H1 (cell line): ENCODE results near the gene FAM83F. TPM values are rescaled to one million over a fixed set of nuclear protein-coding genes. Genes with fewer than 3 reads are reported as not detected.

Experiments used
- CTCF ChIA-PET: fragments of 300-600 bp; sonication (Branson Sonifier 250); formaldehyde crosslinking; loops from one replicate; lab custom pipeline; 2021; ENCODE audit not compliant: partially characterized antibody; lab: Charles Lee
- POLR2A ChIA-PET: fragments of 300-600 bp; sonication (Branson Sonifier 250); formaldehyde crosslinking; loops from one replicate; lab custom pipeline; 2021; ENCODE audit warnings: inconsistent platforms; ENCODE audit not compliant: partially characterized antibody; lab: Charles Lee
- DNase-seq, 2 experiments: peaks; one replicate each; pipeline versions ENCODE4 v3.0.0 to v3.0.0-alpha.2; 2010 to 2022; ENCODE audit warnings: low spot score in 2 of 2, low read depth in 1 of 2, mixed read lengths in 1 of 2
- FAIRE-seq: peaks from 2 replicates; lab custom pipeline; 2011; peaks lifted over from hg19 to GRCh38; lab: Jason Lieb, UNC
- H2AFZ ChIP-seq: 2 replicates; pipeline ENCODE4 v1.8.1; 2012; ENCODE audit warnings: low read length, inconsistent platforms
- H2AK5ac ChIP-seq: 2 replicates; pipeline ENCODE4 v1.6.1; 2013; ENCODE audit warnings: low read depth, low read length
- H2BK120ac ChIP-seq: replicated peaks from 2 replicates; pipeline ENCODE3; 2013; ENCODE audit warnings: low read depth, low read length, inconsistent platforms
- H2BK12ac ChIP-seq: 2 replicates; pipeline ENCODE4 v1.6.1; 2013; ENCODE audit warnings: low read depth, low read length
- H2BK15ac ChIP-seq: 2 replicates; pipeline ENCODE4 v1.6.1; 2013; ENCODE audit warnings: low read length
- H2BK20ac ChIP-seq: 2 replicates; pipeline ENCODE4 v1.6.1; 2013; ENCODE audit warnings: low read length
- H2BK5ac ChIP-seq: 2 replicates; pipeline ENCODE4 v1.6.1; 2013; ENCODE audit warnings: low read depth, low read length
- H3K14ac ChIP-seq: 2 replicates; pipeline ENCODE4 v1.6.1; 2013; ENCODE audit warnings: inconsistent platforms; ENCODE audit not compliant: insufficient read length
- H3K18ac ChIP-seq: 2 replicates; pipeline ENCODE4 v1.6.1; 2013; ENCODE audit warnings: low read length; ENCODE audit errors: extremely low read depth
- H3K23ac ChIP-seq: 2 replicates; pipeline ENCODE4 v1.6.1; 2013; ENCODE audit warnings: inconsistent platforms; ENCODE audit not compliant: insufficient read length
- H3K23me2 ChIP-seq: 2 replicates; pipeline ENCODE4 v1.6.1; 2013; ENCODE audit warnings: low read depth, low read length
- H3K27ac ChIP-seq: 2 replicates; pipeline ENCODE4 v1.6.1; 2011; ENCODE audit warnings: low read depth, low read length, inconsistent platforms
- H3K27me3 ChIP-seq, 4 experiments: replicated peaks in 1 of 4; 1 replicate in 1 of 4; 2 replicates in 3 of 4; pipeline versions ENCODE4 v1.6.1 to v1.8.1; 2011 to 2013; ENCODE audit warnings: low read length in 3 of 4, mild to moderate bottlenecking in 3 of 4, inconsistent platforms in 2 of 4, mixed read lengths in 2 of 4, moderate library complexity in 1 of 4; ENCODE audit not compliant: control insufficient read depth in 3 of 4, insufficient read depth in 3 of 4; ENCODE audit errors: extremely low read depth in 1 of 4
- H3K36me3 ChIP-seq, 4 experiments: 2 replicates each; pipeline versions ENCODE4 v1.6.1 to v1.8.1; 2011 to 2013; ENCODE audit warnings: mild to moderate bottlenecking in 4 of 4, low read length in 3 of 4, moderate library complexity in 2 of 4, control low read depth in 1 of 4, inconsistent platforms in 1 of 4; ENCODE audit not compliant: insufficient read depth in 4 of 4, control insufficient read depth in 2 of 4
- H3K4ac ChIP-seq: replicated peaks from 2 replicates; pipeline ENCODE3; 2013; ENCODE audit warnings: low read length, low read depth, mixed read lengths, inconsistent platforms; ENCODE audit not compliant: insufficient read length
- H3K4me1 ChIP-seq, 4 experiments: replicated peaks in 1 of 4; 1 replicate in 1 of 4; 2 replicates in 3 of 4; pipeline versions ENCODE4 v1.6.1 to v1.8.1; 2011 to 2013; ENCODE audit warnings: low read length in 3 of 4, inconsistent platforms in 2 of 4, mixed read lengths in 1 of 4; ENCODE audit not compliant: insufficient read depth in 4 of 4, control insufficient read depth in 3 of 4
- H3K4me2 ChIP-seq, 2 experiments: 2 replicates each; pipeline versions ENCODE4 v1.6.1 to v1.8.1; 2011 to 2013; ENCODE audit warnings: low read depth in 2 of 2, low read length in 2 of 2, control low read depth in 1 of 2, inconsistent platforms in 1 of 2, mild to moderate bottlenecking in 1 of 2; ENCODE audit not compliant: insufficient read depth in 1 of 2
- H3K4me3 ChIP-seq, 4 experiments: fragments of 200-600, 300-600 bp in 1 of 4; sonication (generic), shearing (Covaris generic), sonication (Bioruptor Twin) in 1 of 4; 2 replicates each; pipeline versions ENCODE4 v1.5.1 to v1.8.1; 2011 to 2016; ENCODE audit warnings: low read length in 4 of 4, low read depth in 3 of 4, control low read depth in 2 of 4, inconsistent platforms in 2 of 4, mild to moderate bottlenecking in 2 of 4, mixed read lengths in 1 of 4, moderate library complexity in 1 of 4; ENCODE audit not compliant: insufficient read depth in 2 of 4; ENCODE audit errors: extremely low read depth in 1 of 4
- H3K56ac ChIP-seq: replicated peaks from 2 replicates; pipeline ENCODE3; 2013; ENCODE audit warnings: low read depth, mild to moderate bottlenecking, mixed read lengths, low read length, inconsistent platforms; ENCODE audit not compliant: insufficient read length
- H3K79me1 ChIP-seq: 2 replicates; pipeline ENCODE4 v1.6.1; 2013; ENCODE audit warnings: low read depth, low read length, control low read depth
- H3K79me2 ChIP-seq, 2 experiments: 2 replicates each; pipeline versions ENCODE4 v1.6.1 to v1.8.1; 2012 to 2013; ENCODE audit warnings: low read length in 2 of 2, mild to moderate bottlenecking in 2 of 2, inconsistent platforms in 1 of 2; ENCODE audit not compliant: insufficient read depth in 2 of 2, control insufficient read depth in 1 of 2
- H3K9ac ChIP-seq, 4 experiments: replicated peaks in 1 of 4; 1 replicate in 1 of 4; 2 replicates in 3 of 4; pipeline versions ENCODE4 v1.6.1 to v1.8.1; 2011 to 2013; ENCODE audit warnings: low read depth in 3 of 4, low read length in 3 of 4, control low read depth in 2 of 4, mild to moderate bottlenecking in 2 of 4, moderate library complexity in 2 of 4, inconsistent platforms in 1 of 4; ENCODE audit errors: extremely low read depth in 1 of 4
- H3K9me3 ChIP-seq, 2 experiments: 2 replicates each; pipeline versions ENCODE4 v1.6.1 to v1.8.1; 2012 to 2013; ENCODE audit warnings: mild to moderate bottlenecking in 2 of 2, moderate library complexity in 2 of 2, control low read depth in 1 of 2, inconsistent platforms in 1 of 2, low read depth in 1 of 2, low read length in 1 of 2, mixed read lengths in 1 of 2; ENCODE audit not compliant: insufficient read depth in 2 of 2
- H4K20me1 ChIP-seq, 2 experiments: replicated peaks in 1 of 2; 2 replicates each; pipeline versions ENCODE3 to v1.8.1; 2011 to 2013; ENCODE audit warnings: inconsistent platforms in 2 of 2, low read length in 2 of 2, mild to moderate bottlenecking in 1 of 2; ENCODE audit not compliant: insufficient read depth in 2 of 2, control insufficient read depth in 1 of 2
- H4K5ac ChIP-seq: 2 replicates; pipeline ENCODE4 v1.6.1; 2013; ENCODE audit warnings: low read length, low read depth, mixed read lengths, inconsistent platforms; ENCODE audit not compliant: insufficient read length
- H4K8ac ChIP-seq: 2 replicates; pipeline ENCODE4 v1.8.0; 2013; ENCODE audit warnings: mild to moderate bottlenecking, moderate library complexity, low read length, inconsistent platforms; ENCODE audit not compliant: insufficient read depth; ENCODE audit errors: extremely low read depth
- H4K91ac ChIP-seq: replicated peaks from 2 replicates; pipeline ENCODE3; 2013; ENCODE audit warnings: low read length, mixed read lengths, inconsistent platforms; ENCODE audit not compliant: insufficient read length
- ATF3 ChIP-seq: IDR thresholded peaks from 2 replicates; pipeline ENCODE4 v1.6.1; 2011; ENCODE audit warnings: low read depth, mild to moderate bottlenecking, low read length; ENCODE audit not compliant: insufficient read depth
- BACH1 ChIP-seq: IDR thresholded peaks from 2 replicates; pipeline ENCODE4 v1.6.1; 2012; ENCODE audit warnings: low read length, improper control_type of control experiment
- CBX5 ChIP-seq: fragments of 300-800, 300-1000 bp; sonication (generic); IDR thresholded peaks from 2 replicates; pipeline ENCODE4 v1.7.1; 2016; ENCODE audit warnings: antibody characterized with exemption, low read length, low read depth
- CEBPB ChIP-seq: IDR thresholded peaks from 2 replicates; pipeline ENCODE4 v1.6.1; 2012; ENCODE audit warnings: low read depth, low read length
- CHD2 ChIP-seq: IDR thresholded peaks from 2 replicates; pipeline ENCODE4 v1.6.1; 2012; ENCODE audit warnings: low read length, improper control_type of control experiment
- FOSL1 ChIP-seq: IDR thresholded peaks from 2 replicates; pipeline ENCODE4 v1.6.1; 2011; ENCODE audit warnings: mild to moderate bottlenecking, low read depth, low read length, moderate library complexity; ENCODE audit not compliant: insufficient read depth
- GTF2F1 ChIP-seq: IDR thresholded peaks from 2 replicates; pipeline ENCODE4 v1.6.1; 2012; ENCODE audit warnings: low read depth, low read length, improper control_type of control experiment, borderline replicate concordance
- HDAC6 ChIP-seq: IDR thresholded peaks from one replicate; pipeline ENCODE4 v1.7.1; 2012; ENCODE audit warnings: low read depth, mild to moderate bottlenecking, inconsistent platforms, low read length, moderate library complexity
- JUND ChIP-seq: IDR thresholded peaks from 2 replicates; pipeline ENCODE4 v1.6.1; 2011; ENCODE audit warnings: mild to moderate bottlenecking, improper control_type of control experiment, low read length
- KDM1A ChIP-seq: fragments of 200-600, 300-600 bp; sonication (generic); IDR thresholded peaks from 2 replicates; pipeline ENCODE4 v1.7.1; 2016; ENCODE audit warnings: mild to moderate bottlenecking, low read length, borderline replicate concordance
- POLR2A ChIP-seq, 2 experiments: IDR thresholded peaks; 1 replicate in 1 of 2; 2 replicates in 1 of 2; pipeline ENCODE4 v1.6.1; 2011; ENCODE audit warnings: low read depth in 2 of 2, low read length in 2 of 2, mild to moderate bottlenecking in 2 of 2; ENCODE audit errors: control extremely low read depth in 1 of 2
- RBBP5 ChIP-seq: IDR thresholded peaks from 2 replicates; pipeline ENCODE4 v1.7.1; 2012; ENCODE audit warnings: low read depth, mild to moderate bottlenecking, inconsistent platforms, low read length, moderate library complexity, borderline replicate concordance
- SP2 ChIP-seq: IDR thresholded peaks from 2 replicates; pipeline ENCODE4 v1.6.1; 2012; ENCODE audit warnings: mild to moderate bottlenecking, low read length, inconsistent platforms
- SP4 ChIP-seq: IDR thresholded peaks from 2 replicates; pipeline ENCODE4 v1.6.1; 2012; ENCODE audit warnings: low read length, inconsistent platforms
- SRF ChIP-seq: IDR thresholded peaks from 2 replicates; pipeline ENCODE4 v1.6.1; 2011; ENCODE audit warnings: mild to moderate bottlenecking, low read depth, low read length, moderate library complexity
- YY1 ChIP-seq: IDR thresholded peaks from 2 replicates; pipeline ENCODE4 v1.6.1; 2011; ENCODE audit warnings: low read depth, mild to moderate bottlenecking, low read length
- WGBS, 2 experiments: shearing (Covaris generic) in 1 of 2; methylation state at CpG; one replicate each; pipeline versions ENCODE4 v1.1.6 to v1.1.7; 2013 to 2015; ENCODE audit warnings: low lambda C conversion rate in 2 of 2, mixed read lengths in 2 of 2, inconsistent platforms in 1 of 2, low coverage in 1 of 2, missing lambda C conversion rate in 1 of 2; ENCODE audit not compliant: insufficient replicate concordance in 2 of 2, insufficient coverage in 1 of 2, insufficient read length in 1 of 2; ENCODE audit errors: extremely low coverage in 1 of 2, missing lambda C conversion rate in 1 of 2; 5-methylcytosine and 5-hydroxymethylcytosine counted together
- polyA plus RNA-seq, 7 experiments: library from polyadenylated mRNA; depleted of rRNA in 3 of 7; stranded (reverse) in 5 of 7; unstranded in 2 of 7; fragments of >200 nt in 5 of 7; fragments of 200-250 nt in 2 of 7; gene quantifications; 1 replicate in 5 of 7; 2 replicates in 1 of 7; 4 replicates in 1 of 7; pipeline versions ENCODE4 v1.2.1 to v1.2.3, GENCODE V29; 2011 to 2013; ENCODE audit warnings: missing spikeins in 2 of 7, mixed read lengths in 2 of 7
- total RNA-seq: library from RNA; stranded (reverse); fragmentation: NEBNext Ultra II Directional; extraction: Animal tissue kit (Norgen Biotek cat#: 25700); gene quantifications from 2 replicates; pipeline ENCODE4 v1.2.1, GENCODE V29; 2021

Gene FAM83F
- total and polyA plus RNA-seq, 2 of the 8 experiments (the other 6 are each of a cell fraction or from before 2014, with no cell fraction given), result 8.6 to 18.9 TPM

GRCh38 chr22:40050258-40050657, 55.5 kb downstream of the FAM83F start:
- H2BK20ac ChIP-seq, result no peak overlapping the region
- H3K18ac ChIP-seq, result no peak overlapping the region
- H2AK5ac ChIP-seq, result no peak overlapping the region
- H3K56ac ChIP-seq, result no peak overlapping the region
- no peaks in the 10 kb centered on the region for H3K27me3 ChIP-seq
- H3K4me1 ChIP-seq, result peaks cover under 1 to 8% (median 5%) of the 10 kb centered on the region in 4 experiments; a peak in 5 of 7 replicates
- H3K79me2 ChIP-seq, result peaks cover 7 to 64% of the 10 kb centered on the region in 2 experiments; a peak in 3 of 4 replicates
- peaks cover 3 to 15% of the 10 kb centered on the region in 2 experiments for H4K20me1 ChIP-seq
- H4K5ac ChIP-seq, result no peak overlapping the region
- no peaks in the 10 kb centered on the region for H3K36me3 ChIP-seq
- no peak overlapping the region for H2BK120ac ChIP-seq
- DNase-seq (no peak), FAIRE-seq (no peak)
- peaks cover 2% of the 10 kb centered on the region; the same call in 1 of the 2 replicates for H3K79me1 ChIP-seq
- H3K27ac ChIP-seq, result no peak overlapping the region
- no peak overlapping the region for H2BK12ac ChIP-seq
- no peak overlapping the region for H2AFZ ChIP-seq
- no peak overlapping the region for H3K23ac ChIP-seq
- H2BK15ac ChIP-seq, result no peak overlapping the region
- H3K9ac ChIP-seq, result no peak overlapping the region; a peak in 1 of 7 replicates
- H3K4ac ChIP-seq, result no peak overlapping the region
- H3K4me3 ChIP-seq, result no peak overlapping the region
- POLR2A ChIA-PET, result interaction anchor here (1.6 kb wide), 1 partner anchor 127 kb away, joined by 4 read pairs; the partner anchor contains the start of gene TNRC6B
- H3K9me3 ChIP-seq, result no peaks in the 10 kb centered on the region
- CTCF ChIA-PET, result interaction anchor here (0.5 kb wide), 1 partner anchor 10 kb away, joined by 3 read pairs; no protein-coding TSS in a partner anchor
- H3K4me2 ChIP-seq, result no peak overlapping the region
- H4K8ac ChIP-seq, result no peak overlapping the region
- H3K23me2 ChIP-seq, result peaks cover 5% of the 10 kb centered on the region
- no peak overlapping the region for H3K14ac ChIP-seq
- H2BK5ac ChIP-seq, result no peak overlapping the region
- H4K91ac ChIP-seq, result no peak overlapping the region
- WGBS, 2 experiments, result 86% methylated on average over 3 of the region's 3 CpGs; no CpG with 5 or more reads in 1 of the 2 experiments
- no peak for TF ChIP-seq GTF2F1
- TF ChIP-seq CBX5, result no peak
- TF ChIP-seq BACH1, result no peak
- TF ChIP-seq YY1, result no peak
- TF ChIP-seq CEBPB, result no peak
- no peak for TF ChIP-seq JUND
- TF ChIP-seq RBBP5, result no peak
- TF ChIP-seq SRF, result no peak
- no peak for TF ChIP-seq HDAC6
- TF ChIP-seq CHD2, result no peak
- no peak for TF ChIP-seq POLR2A (IDR thresholded peaks at IDR 0.05; ENCODE audit: control extremely low read depth in 1 of 2, low read depth in 2 of 2, low read length in 2 of 2)
- no peak for TF ChIP-seq ATF3
- no peak for TF ChIP-seq FOSL1
- no peak for TF ChIP-seq KDM1A
- no peak for TF ChIP-seq SP2
- no peak for TF ChIP-seq SP4
